ENCODE measurements around the gene FBXW5. TPM values are rescaled to one million over a fixed set of nuclear protein-coding genes. Genes with fewer than 3 reads are reported as not detected.

The FBXW5 gene
- total and polyA plus RNA-seq, 5 donors, result 108 to 150 (median 122) TPM

DNA sequence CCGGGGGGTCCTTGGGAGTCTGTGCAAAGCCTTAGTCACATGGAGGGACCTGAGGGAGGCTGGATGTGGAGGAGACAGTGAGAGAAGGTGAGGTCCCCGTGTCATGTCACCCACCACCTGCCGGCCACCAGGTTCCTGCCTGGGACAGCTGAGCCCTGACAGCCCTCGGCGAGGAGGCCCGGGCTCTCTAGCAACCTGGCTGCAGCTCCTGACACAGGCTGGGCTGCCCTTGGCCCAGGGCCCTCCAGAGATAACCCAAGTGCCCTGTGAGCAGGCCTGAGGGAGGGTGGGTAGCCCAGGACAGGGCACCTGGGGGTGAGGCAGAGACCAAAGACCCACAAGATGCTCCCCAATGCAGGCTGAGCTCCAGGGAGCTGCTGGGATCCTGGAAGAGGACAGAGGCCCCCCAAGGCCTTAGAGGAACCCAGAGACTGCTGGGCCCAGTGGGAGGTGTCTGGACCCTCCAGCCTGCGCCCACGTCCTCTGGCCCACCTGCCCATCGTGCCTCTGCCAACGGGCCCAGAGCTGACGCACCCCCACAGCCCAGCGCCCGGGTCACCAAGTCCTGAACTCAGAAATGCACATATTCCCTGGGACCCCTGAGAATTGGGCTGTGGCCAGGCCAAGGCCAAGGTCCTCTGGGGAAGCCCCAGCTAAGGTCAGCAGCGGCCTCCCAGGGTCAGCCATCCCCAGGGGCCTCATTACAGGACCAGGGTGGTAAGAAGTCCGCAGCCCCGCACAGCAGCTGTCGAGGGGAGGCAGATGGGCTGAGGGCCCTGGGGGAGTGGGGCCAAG, 24.0 kb upstream of the FBXW5 start:
- DNase-seq, result no peak
- Histone ChIP-seq H3K4me3 (ENCODE audit: low read length) (no peak overlapping the region), H3K27ac (ENCODE audit: low read length) (no peak overlapping the region), H3K27me3 (ENCODE audit: control insufficient read depth, insufficient read depth) (no peaks in the 10 kb centered on the region), H3K4me1 (ENCODE audit: control insufficient read depth, insufficient read depth, low read length) (no peaks in the 10 kb centered on the region), H3K9me3 (ENCODE audit: control insufficient read depth, low read length) (no peaks in the 10 kb centered on the region)
- WGBS, result 79% methylated on average over 17 of the region's 17 CpGs
- no peak for ATAC-seq
- intact Hi-C loops (cut with DNase I), result no loop called here

DNA sequence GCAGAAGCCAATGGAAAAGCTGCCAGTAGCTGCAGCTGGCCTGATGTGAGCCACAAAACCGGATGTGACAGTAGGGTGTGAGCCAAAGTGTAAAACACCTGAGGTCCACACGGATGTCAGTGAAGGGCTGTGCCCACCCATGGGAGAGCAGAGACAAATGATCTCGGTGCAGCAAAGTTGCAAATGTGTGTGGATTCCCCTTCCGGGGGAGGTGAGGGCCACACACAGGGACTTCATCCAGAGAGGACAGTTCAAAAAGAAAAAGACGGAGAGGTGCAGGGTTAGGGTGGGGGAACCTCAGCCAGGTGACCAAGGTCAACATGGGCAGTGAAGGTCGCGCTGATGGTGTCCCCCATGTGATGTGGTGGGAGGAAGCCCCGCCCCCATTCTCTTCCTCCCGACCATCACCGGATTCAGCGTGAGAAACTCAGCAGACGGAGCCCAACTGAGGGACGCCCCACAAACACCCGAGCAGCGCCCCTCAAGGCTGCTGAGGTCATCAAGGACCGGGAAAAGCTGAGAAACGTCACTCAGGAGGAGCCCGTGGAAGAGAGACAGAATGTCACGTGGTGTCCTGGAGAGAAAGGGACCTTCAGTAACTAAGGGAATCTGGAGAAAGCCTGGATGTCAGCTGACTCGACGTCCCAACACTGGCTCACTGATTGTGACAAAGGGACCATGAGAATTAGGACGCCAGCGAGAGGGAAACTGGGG, 21.4 kb upstream of the FBXW5 start:
- ATAC-seq, result no peak
- H3K27ac ChIP-seq (ENCODE audit: low read length), result no peak overlapping the region
- no peaks in the 10 kb centered on the region for H3K27me3 ChIP-seq (ENCODE audit: control insufficient read depth, insufficient read depth)
- peak in 1 of 3 donors; percentile 59 for DNase-seq
- H3K4me3 ChIP-seq (ENCODE audit: low read length), result no peak overlapping the region
- 24% methylated on average over 23 of the region's 23 CpGs for WGBS
- H3K4me1 ChIP-seq (ENCODE audit: control insufficient read depth, insufficient read depth, low read length), result no peaks in the 10 kb centered on the region
- intact Hi-C loops (cut with DNase I), result no loop called here
- no peaks in the 10 kb centered on the region for H3K9me3 ChIP-seq (ENCODE audit: control insufficient read depth, low read length)

DNA sequence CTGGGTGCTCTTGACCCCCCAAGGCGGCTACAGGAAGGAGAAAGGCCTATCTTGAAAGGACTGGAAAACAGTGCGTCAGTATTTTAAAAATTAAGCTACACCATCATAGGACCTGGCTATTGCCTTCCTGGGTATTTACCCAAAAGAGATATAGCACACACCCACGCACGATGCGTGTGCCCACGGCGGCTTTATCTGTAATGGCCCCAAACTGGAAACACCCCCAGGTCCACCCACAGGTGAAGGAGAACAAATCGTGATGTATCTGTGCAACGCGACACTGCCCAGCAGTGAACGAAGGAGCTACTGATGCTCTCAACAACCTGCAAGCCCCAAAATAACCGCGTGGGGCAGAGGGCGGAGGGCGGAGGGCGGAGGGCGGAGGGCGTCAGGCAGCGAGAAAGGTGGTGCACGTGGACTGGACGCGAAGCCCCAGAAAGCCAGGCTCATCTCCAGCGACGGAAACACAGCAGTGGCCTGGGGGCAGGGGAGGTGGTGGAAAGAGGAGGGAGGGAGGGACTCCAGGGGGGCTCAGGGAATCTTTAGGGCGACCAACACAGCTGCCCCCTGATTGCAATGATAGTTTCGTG, 20.4 kb upstream of the FBXW5 start:
- DNase-seq (no peak), ATAC-seq (no peak)
- intact Hi-C loops (cut with DNase I), result no loop called here
- Histone ChIP-seq H3K9me3 (ENCODE audit: control insufficient read depth, low read length) (no peaks in the 10 kb centered on the region), H3K27me3 (ENCODE audit: control insufficient read depth, insufficient read depth) (no peaks in the 10 kb centered on the region), H3K4me1 (ENCODE audit: control insufficient read depth, insufficient read depth, low read length) (no peaks in the 10 kb centered on the region), H3K27ac (ENCODE audit: low read length) (no peak overlapping the region), H3K4me3 (ENCODE audit: low read length) (no peak overlapping the region)
- 84% methylated on average over 26 of the region's 26 CpGs for WGBS

DNA sequence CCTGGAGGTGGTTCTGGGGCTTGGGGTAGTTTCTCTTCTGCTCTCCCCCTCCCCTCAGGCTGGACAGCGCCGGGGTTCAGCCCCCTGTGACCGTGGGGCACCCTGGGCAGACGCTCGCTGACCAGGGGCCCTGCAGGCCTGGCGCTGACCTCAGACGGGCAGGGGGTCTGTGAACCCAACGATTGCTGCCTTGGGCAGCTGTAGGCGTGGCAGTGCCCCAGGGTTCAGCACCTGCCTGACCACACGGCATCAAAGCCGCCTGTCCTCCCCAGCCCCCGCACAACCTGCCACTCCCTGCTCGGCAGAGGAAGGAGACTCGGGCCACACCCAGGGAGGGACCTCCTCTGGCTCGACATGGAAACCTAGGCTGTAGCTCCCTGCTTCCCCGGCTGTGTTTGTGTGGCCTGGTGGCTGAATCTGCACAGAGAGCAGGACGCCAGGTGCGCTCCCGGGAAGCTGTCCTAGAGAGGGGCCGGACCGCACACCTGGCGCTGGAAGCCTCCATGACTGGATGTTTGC, 19.7 kb upstream of the FBXW5 start:
- Histone ChIP-seq H3K4me3 (ENCODE audit: low read length) (no peak overlapping the region), H3K9me3 (ENCODE audit: control insufficient read depth, low read length) (no peaks in the 10 kb centered on the region), H3K27ac (ENCODE audit: low read length) (no peak overlapping the region), H3K4me1 (ENCODE audit: control insufficient read depth, insufficient read depth, low read length) (no peaks in the 10 kb centered on the region), H3K27me3 (ENCODE audit: control insufficient read depth, insufficient read depth) (no peaks in the 10 kb centered on the region)
- 74% methylated on average over 22 of the region's 22 CpGs for WGBS
- ATAC-seq (peak in 1 of 2 donors; percentile 46), DNase-seq (peak in 1 of 3 donors; percentile 68)
- intact Hi-C loops (cut with DNase I), result no loop called here

DNA sequence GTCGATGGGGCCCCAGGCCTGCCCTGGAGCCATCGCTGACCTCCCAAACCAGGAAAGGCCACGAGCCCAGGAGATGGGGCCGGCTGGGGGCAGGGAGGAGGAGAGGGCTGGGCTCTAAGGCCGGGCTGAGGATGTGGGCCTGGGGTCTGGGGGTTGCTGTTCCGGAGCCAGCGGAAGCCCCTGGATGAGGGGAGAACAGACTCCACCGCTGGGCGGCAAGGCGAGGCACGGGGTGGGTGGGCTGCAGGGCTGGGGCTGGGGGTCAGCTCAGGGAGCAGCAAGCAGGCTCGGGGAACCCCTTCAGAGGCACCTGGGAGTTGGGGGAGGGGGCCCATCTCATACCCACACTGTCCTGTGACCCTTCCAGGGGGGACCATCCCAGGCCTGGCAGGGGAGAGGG, 19.2 kb upstream of the FBXW5 start:
- no peak for DNase-seq
- 91% methylated on average over 12 of the region's 12 CpGs for WGBS
- Histone ChIP-seq H3K27me3 (ENCODE audit: control insufficient read depth, insufficient read depth) (no peaks in the 10 kb centered on the region), H3K4me3 (ENCODE audit: low read length) (no peak overlapping the region), H3K4me1 (ENCODE audit: control insufficient read depth, insufficient read depth, low read length) (no peaks in the 10 kb centered on the region), H3K27ac (ENCODE audit: low read length) (no peak overlapping the region), H3K9me3 (ENCODE audit: control insufficient read depth, low read length) (no peaks in the 10 kb centered on the region)
- ATAC-seq, result no peak
- intact Hi-C loops (cut with DNase I), result no loop called here

DNA sequence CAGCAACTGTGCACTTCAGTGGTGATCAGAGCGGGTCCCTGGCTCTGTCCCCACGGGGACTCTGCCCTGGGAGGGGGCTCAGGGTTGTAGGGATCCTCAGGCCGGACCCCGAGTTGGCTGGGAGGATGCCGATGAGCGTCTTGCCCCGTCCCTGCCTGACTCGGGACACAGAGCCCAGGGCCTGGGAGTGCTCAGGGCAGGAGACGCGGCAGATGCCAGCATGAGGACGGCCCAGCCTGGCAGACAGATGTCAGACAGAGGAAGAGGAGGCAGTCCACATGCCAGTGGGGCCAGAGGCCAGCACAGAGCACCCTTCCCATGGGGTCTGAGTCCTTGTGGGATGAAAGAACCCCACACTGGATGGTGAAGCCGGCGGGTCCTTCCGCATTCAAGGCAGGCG, 18.8 kb upstream of the FBXW5 start:
- Histone ChIP-seq H3K27ac (ENCODE audit: low read length) (no peak overlapping the region), H3K27me3 (ENCODE audit: control insufficient read depth, insufficient read depth) (no peaks in the 10 kb centered on the region), H3K4me1 (ENCODE audit: control insufficient read depth, insufficient read depth, low read length) (no peaks in the 10 kb centered on the region), H3K9me3 (ENCODE audit: control insufficient read depth, low read length) (no peaks in the 10 kb centered on the region), H3K4me3 (ENCODE audit: low read length) (no peak overlapping the region)
- no peak for ATAC-seq
- intact Hi-C loops (cut with DNase I), result no loop called here
- 87% methylated on average over 15 of the region's 15 CpGs for WGBS
- no peak for DNase-seq

DNA sequence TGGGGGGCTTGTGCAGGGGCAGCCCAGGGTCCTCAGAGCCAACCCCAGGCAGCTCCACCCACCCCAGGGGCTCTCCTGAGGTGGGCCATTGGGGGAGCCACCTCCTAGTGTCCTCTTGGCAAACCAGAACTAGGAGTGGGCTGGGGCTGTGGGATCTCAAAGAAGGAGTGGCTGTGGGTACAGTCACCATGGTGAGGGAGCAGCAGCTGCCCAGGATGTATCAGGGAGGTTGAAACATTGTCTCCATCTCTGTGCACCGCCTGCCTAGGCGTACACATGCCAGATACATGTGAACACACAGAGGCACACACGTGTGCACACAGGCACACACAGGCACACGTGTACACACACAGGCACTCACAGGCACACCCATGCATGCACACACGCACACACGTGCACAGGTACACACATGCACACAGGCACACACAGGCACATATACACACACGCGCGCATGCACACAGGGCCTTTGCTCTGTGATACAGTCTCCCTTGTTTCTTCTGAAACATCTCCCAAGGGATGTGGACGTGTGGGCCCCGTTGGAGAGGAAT, 18.2 kb upstream of the FBXW5 start:
- Histone ChIP-seq H3K9me3 (ENCODE audit: control insufficient read depth, low read length) (no peaks in the 10 kb centered on the region), H3K27me3 (ENCODE audit: control insufficient read depth, insufficient read depth) (no peaks in the 10 kb centered on the region), H3K27ac (ENCODE audit: low read length) (no peak overlapping the region), H3K4me1 (ENCODE audit: control insufficient read depth, insufficient read depth, low read length) (no peaks in the 10 kb centered on the region), H3K4me3 (ENCODE audit: low read length) (no peak overlapping the region)
- intact Hi-C loops (cut with DNase I), result no loop called here
- 80% methylated on average over 11 of the region's 11 CpGs for WGBS
- DNase-seq (no peak), ATAC-seq (no peak)

DNA sequence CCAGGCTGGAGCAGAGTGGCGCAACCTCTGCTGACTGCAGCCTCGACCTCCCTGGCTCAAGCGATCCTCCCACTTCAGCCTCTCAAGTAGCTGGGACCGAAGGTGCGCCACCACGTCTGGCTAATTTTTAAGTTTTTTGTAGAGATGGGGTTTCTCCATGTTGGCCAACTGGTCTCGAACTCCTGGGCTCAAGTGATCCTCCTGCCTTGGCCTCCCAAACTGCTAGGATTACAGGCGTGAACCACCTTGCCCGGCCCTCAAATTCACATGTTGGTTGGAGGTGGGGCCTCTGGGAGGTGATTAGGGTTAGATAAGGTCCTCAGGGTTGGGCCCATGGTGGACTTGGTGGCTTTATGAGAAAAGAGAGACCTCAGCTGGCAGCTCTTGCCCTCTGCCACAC, 17.6 kb upstream of the FBXW5 start:
- ATAC-seq (no peak), DNase-seq (no peak)
- Histone ChIP-seq H3K9me3 (ENCODE audit: control insufficient read depth, low read length) (no peaks in the 10 kb centered on the region), H3K27ac (ENCODE audit: low read length) (no peak overlapping the region), H3K4me3 (ENCODE audit: low read length) (no peak overlapping the region), H3K27me3 (ENCODE audit: control insufficient read depth, insufficient read depth) (no peaks in the 10 kb centered on the region), H3K4me1 (ENCODE audit: control insufficient read depth, insufficient read depth, low read length) (no peaks in the 10 kb centered on the region)
- 96% methylated on average over 9 of the region's 9 CpGs for WGBS
- intact Hi-C loops (cut with DNase I), result no loop called here

DNA sequence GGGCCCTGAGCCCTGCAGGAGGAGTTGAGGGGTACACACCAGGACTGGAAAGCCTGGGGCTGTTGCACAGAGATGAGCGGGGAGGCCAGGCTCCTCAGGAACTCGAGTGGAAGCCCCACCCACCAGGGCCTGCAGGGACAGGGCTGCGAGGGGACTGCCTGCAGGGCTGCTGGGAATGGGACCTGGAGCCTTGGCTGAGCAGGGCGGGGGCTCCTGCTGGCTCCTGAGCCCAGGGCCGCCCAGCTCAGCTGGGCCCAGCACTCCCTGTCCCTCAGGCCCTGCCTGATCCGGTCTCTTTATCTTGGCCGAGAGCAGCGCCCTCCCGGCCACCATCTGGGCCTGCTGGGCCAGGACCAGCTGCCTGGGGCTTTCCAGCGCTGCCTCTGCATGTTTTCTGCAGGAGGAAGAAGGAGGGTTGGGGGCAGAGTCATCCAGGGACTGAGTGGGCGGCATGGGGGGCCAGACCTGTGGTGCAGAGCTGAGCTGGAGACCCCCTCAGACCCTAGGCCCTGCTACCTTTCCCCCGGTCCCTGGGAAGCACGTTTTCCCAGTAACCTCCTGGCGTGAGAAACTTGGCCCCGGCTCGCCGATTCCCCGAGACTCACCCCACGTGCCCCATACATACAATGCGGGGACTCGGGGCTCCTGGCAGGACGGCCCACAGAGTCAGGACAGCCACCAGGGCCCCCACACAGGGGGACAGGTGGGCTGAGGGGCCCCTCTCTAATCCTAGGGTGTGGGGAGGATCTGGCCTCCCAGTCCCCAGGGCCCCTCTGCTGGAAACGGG, 16.9 kb upstream of the FBXW5 start:
- ATAC-seq (peak; percentile 89 to 90), DNase-seq (peak; percentile 83 to 92 (median 92))
- Histone ChIP-seq H3K9me3 (ENCODE audit: control insufficient read depth, low read length) (no peaks in the 10 kb centered on the region), H3K27ac (ENCODE audit: low read length) (no peak overlapping the region), H3K27me3 (ENCODE audit: control insufficient read depth, insufficient read depth) (no peaks in the 10 kb centered on the region), H3K4me1 (ENCODE audit: control insufficient read depth, insufficient read depth, low read length) (no peaks in the 10 kb centered on the region), H3K4me3 (ENCODE audit: low read length) (no peak overlapping the region)
- intact Hi-C loops (cut with DNase I), result no loop called here
- WGBS, result 59% methylated on average over 23 of the region's 23 CpGs

DNA sequence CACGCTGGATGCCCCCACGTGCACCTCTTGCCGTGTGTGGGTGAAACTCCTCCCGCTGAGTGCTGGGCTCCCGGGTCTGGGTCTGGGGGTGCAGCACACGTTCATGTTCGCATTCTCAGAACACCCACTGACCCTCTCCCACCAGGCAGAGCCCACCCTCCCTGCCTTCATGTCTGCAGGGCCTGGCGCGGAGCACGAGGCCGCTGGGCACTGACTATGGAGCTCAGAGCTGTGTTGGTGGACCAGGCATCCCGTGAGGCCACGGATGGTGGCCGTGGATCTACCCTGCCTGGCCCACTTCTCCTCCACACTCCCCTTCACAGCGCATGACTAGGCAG, 16.4 kb upstream of the FBXW5 start:
- 80% methylated on average over 15 of the region's 15 CpGs for WGBS

More for the DNA sequence above, 16.4 kb upstream of the FBXW5 start:
- H3K27me3 ChIP-seq (ENCODE audit: control insufficient read depth, insufficient read depth), result no peaks in the 10 kb centered on the region
- no peak for DNase-seq
- H3K4me1 ChIP-seq (ENCODE audit: control insufficient read depth, insufficient read depth, low read length), result no peaks in the 10 kb centered on the region
- H3K27ac ChIP-seq (ENCODE audit: low read length), result no peak overlapping the region
- no peak for ATAC-seq
- intact Hi-C loops (cut with DNase I), result no loop called here
- no peaks in the 10 kb centered on the region for H3K9me3 ChIP-seq (ENCODE audit: control insufficient read depth, low read length)
- no peak overlapping the region for H3K4me3 ChIP-seq (ENCODE audit: low read length)

All from right cardiac atrium (tissue), 5 donors.